OCI-LY7 (cell line): Measurements from ENCODE around the gene CASP9. TPM values are rescaled to one million over a fixed set of nuclear protein-coding genes. Genes with fewer than 3 reads are reported as not detected.

Experiments used
- BruUV-seq: library from RNA; stranded (reverse); fragments of 400-500 nt; replicated peaks from 2 replicates; lab custom pipeline; 2021; lab: Mats Ljungman, UMichigan
- CTCF ChIA-PET: fragments of 300-600 bp; sonication (Branson Sonifier 250); formaldehyde crosslinking; loops from one replicate; lab custom pipeline; 2022; ENCODE audit warnings: antibody characterized with exemption; ENCODE audit not compliant: unreplicated experiment; lab: Charles Lee
- POLR2A ChIA-PET: fragments of 300-600 bp; sonication (Branson Sonifier 250); formaldehyde crosslinking; loops from one replicate; lab custom pipeline; 2022; ENCODE audit warnings: antibody characterized with exemption; lab: Charles Lee
- DNase-seq: peaks from one replicate; pipeline ENCODE4 v3.0.0-alpha.2; 2015; ENCODE audit warnings: low spot score
- H2AFZ ChIP-seq: fragments of 200-600 bp; sonication (generic), shearing (Covaris generic); 2 replicates; pipeline ENCODE4 v1.6.1; 2014; ENCODE audit warnings: mild to moderate bottlenecking, antibody characterized with exemption, low read length, moderate library complexity
- H3K27ac ChIP-seq: fragments of 200-600 bp; sonication (generic); 2 replicates; pipeline ENCODE4 v1.5.1; 2014; ENCODE audit warnings: mixed run types, low read depth, mild to moderate bottlenecking, moderate library complexity, low read length, inconsistent platforms; ENCODE audit not compliant: poor library complexity, severe bottlenecking
- H3K36me3 ChIP-seq: fragments of 200-600 bp; sonication (generic); 2 replicates; pipeline ENCODE4 v1.6.1; 2014; ENCODE audit warnings: mild to moderate bottlenecking, antibody characterized with exemption, low read length, moderate library complexity, mixed read lengths; ENCODE audit not compliant: insufficient read depth
- H3K4me1 ChIP-seq: fragments of 200-600 bp; sonication (generic); 2 replicates; pipeline ENCODE4 v1.5.1; 2014; ENCODE audit warnings: mild to moderate bottlenecking, low read length; ENCODE audit not compliant: insufficient read depth, poor library complexity, severe bottlenecking
- H3K4me2 ChIP-seq: fragments of 200-600 bp; sonication (generic); 2 replicates; pipeline ENCODE4 v1.6.1; 2014; ENCODE audit warnings: mild to moderate bottlenecking, low read length
- H3K4me3 ChIP-seq: fragments of 200-600 bp; sonication (generic); 2 replicates; pipeline ENCODE4 v1.5.1; 2014; ENCODE audit warnings: mild to moderate bottlenecking, low read depth, low read length; ENCODE audit not compliant: poor library complexity, severe bottlenecking
- H3K79me2 ChIP-seq: fragments of 200-600 bp; sonication (generic); 2 replicates; pipeline ENCODE4 v1.6.1; 2016; ENCODE audit warnings: low read depth, mild to moderate bottlenecking, low read length, moderate library complexity, mixed read lengths; ENCODE audit not compliant: insufficient read depth
- H3K9me2 ChIP-seq: fragments of 200-600 bp; sonication (generic); 2 replicates; pipeline ENCODE4 v1.6.1; 2016; ENCODE audit warnings: mild to moderate bottlenecking, low read length, mixed read lengths; ENCODE audit not compliant: insufficient read depth
- H3K9me3 ChIP-seq: fragments of 200-600 bp; sonication (generic); 2 replicates; pipeline ENCODE4 v1.6.1; 2014; ENCODE audit warnings: mild to moderate bottlenecking, mixed run types, low read length, mixed read lengths
- H4K20me1 ChIP-seq: fragments of 200-600 bp; sonication (generic); 2 replicates; pipeline ENCODE4 v1.6.1; 2014; ENCODE audit warnings: mild to moderate bottlenecking, antibody characterized with exemption, low read length, moderate library complexity, mixed read lengths; ENCODE audit not compliant: insufficient read depth
- EZH2phosphoT487 ChIP-seq: fragments of 200-600 bp; sonication (generic); IDR thresholded peaks from 2 replicates; pipeline ENCODE4 v1.6.1; 2018; ENCODE audit warnings: low read depth, borderline replicate concordance, mild to moderate bottlenecking, mixed run types, antibody characterized with exemption, low read length, moderate library complexity, mixed read lengths
- intact Hi-C: fragments of 100-400 bp; cut with micrococcal nuclease; formaldehyde crosslinking; loops from one replicate; pipeline ENCODE4 v1.10.0; 2022; ENCODE audit not compliant: unreplicated experiment
- total RNA-seq, 2 experiments: library from RNA; depleted of rRNA in 1 of 2; stranded (reverse); fragments of >200 nt in 1 of 2; shearing (Covaris generic) in 1 of 2; gene quantifications; 2 replicates each; pipeline ENCODE4 v1.2.3, GENCODE V29; 2014 to 2022
- TF ChIP-seq, protein P1 (sequence below): fragments of 200-600 bp; sonication (generic); conservative IDR thresholded peaks from 2 replicates; pipeline ENCODE4 v1.5.1; 2014; ENCODE audit warnings: mild to moderate bottlenecking, antibody characterized with exemption, low read length, moderate library complexity, mixed read lengths

Gene CASP9
- total RNA-seq, 2 experiments from 2014 or later: 14.5 to 17.6 TPM

DNA sequence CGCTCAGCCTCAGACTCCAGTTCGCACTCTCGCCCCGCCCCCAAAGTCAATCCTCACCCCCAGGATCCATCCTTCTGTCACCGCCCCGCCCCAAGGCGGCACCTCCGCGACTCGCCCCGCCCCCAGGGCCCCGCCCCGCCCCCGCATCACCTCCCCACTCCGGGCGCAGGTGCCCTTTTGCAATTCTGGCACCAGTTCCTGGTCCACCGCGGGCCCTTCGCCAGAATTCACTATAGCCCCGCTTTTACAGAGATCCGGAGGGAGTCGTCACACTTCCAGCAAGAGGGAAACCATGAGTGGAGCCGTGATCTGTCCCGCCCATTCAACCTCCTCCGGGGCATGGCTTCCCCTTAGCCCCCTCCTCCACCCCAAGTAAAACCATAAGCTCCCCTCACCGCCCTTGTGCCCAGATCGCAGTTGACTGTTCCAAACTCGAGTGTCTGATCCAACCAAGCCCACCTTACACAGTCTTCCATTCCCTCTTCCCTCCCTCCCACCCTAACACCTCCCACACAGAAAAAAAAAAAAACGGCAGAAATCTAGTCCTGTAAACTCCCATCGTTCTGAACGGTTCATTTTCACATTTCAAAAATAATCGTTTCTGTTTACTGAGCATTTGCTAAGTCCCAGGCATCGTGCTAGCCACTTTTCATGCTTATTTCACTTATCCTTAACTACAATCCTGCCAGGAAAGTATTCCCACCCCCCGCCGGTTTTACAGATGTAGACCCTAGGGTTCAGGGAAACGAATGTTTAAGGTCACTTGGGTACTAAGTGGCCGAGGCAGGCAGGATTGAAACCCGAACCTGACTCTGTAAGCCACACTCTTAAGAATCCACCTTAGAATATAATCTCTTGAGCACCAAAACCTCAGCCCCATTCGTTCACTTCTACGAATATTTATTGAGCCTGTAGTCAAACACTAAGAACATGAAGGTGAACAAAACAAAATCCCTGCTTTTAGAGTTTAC lies 1.3 kb upstream of the CASP9 start:
- peak overlapping the region; percentile 83 for H3K4me3 ChIP-seq
- intact Hi-C loops: loop anchor here (1.0 to 2.0 kb wide), 4 partner anchors 53 to 215 kb away; partner anchors contain the start of gene DDI2
- H3K9me2 ChIP-seq: no peaks in the 10 kb centered on the region
- ChIA-PET POLR2A (interaction anchor here (0.6 to 0.7 kb wide), 2 partner anchors 16 to 160 kb away, joined by 3 read pairs; no protein-coding TSS in a partner anchor), CTCF (no interaction called here)
- H3K4me2 ChIP-seq: peak overlapping the region; percentile 99
- peak overlapping the region; percentile 55; the same call in 1 of the 2 replicates for H2AFZ ChIP-seq
- no TSS peak for BruUV-seq
- no peaks in the 10 kb centered on the region for H4K20me1 ChIP-seq
- H3K36me3 ChIP-seq: no peaks in the 10 kb centered on the region
- peak; percentile 24 for DNase-seq
- no peaks in the 10 kb centered on the region for H3K9me3 ChIP-seq
- peaks cover 21% of the 10 kb centered on the region; the same call in 1 of the 2 replicates for H3K79me2 ChIP-seq
- H3K27ac ChIP-seq: peak overlapping the region; percentile 62
- no peak for TF ChIP-seq EZH2phosphoT487
- TF ChIP-seq, protein P1, sequence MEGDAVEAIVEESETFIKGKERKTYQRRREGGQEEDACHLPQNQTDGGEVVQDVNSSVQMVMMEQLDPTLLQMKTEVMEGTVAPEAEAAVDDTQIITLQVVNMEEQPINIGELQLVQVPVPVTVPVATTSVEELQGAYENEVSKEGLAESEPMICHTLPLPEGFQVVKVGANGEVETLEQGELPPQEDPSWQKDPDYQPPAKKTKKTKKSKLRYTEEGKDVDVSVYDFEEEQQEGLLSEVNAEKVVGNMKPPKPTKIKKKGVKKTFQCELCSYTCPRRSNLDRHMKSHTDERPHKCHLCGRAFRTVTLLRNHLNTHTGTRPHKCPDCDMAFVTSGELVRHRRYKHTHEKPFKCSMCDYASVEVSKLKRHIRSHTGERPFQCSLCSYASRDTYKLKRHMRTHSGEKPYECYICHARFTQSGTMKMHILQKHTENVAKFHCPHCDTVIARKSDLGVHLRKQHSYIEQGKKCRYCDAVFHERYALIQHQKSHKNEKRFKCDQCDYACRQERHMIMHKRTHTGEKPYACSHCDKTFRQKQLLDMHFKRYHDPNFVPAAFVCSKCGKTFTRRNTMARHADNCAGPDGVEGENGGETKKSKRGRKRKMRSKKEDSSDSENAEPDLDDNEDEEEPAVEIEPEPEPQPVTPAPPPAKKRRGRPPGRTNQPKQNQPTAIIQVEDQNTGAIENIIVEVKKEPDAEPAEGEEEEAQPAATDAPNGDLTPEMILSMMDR: no peak
- peaks cover 22% of the 10 kb centered on the region for H3K4me1 ChIP-seq

DNA sequence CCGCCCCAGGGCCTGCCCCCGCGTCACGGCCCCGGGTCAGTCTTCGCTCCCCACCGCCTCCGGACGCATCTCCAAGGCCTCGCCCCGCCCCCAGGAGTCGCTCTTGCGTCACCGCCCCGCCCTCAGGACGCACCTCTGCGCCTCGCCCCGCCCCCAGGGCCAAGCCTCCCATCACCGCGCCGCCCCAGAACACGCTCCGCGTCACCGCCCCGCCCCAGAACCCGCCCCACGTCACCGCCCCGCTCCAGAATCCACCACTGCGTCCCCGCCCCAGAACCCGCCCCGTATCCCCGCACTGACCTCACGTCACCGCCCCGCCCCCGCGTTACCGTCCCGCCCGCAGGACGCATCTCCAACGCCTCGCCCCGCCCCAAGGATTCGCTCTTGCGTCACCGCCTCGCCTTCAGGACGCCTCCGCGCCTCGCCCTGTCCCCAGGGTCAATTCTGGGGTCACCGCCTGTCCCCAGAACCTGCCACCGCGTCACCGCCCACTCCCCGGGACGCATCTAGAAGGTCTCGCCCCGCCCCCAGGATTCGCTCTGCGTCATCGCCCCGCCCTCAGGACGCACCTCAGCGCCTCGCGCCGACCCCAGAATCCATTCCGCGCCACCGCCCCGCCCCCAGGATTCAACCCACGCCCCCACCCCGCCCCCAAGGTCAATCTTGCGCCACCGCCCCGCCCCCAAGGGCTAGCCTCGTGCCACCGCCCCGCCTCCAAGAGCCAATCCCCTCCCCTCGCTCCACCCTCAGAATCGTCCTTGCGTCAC lies 451 bp upstream of the CASP9 start:
- H4K20me1 ChIP-seq: no peaks in the 10 kb centered on the region
- no TSS peak for BruUV-seq
- no peaks in the 10 kb centered on the region for H3K36me3 ChIP-seq
- ChIA-PET CTCF (no interaction called here), POLR2A (no interaction called here)
- H3K4me3 ChIP-seq: peak overlapping the region; percentile 71
- peaks cover 22% of the 10 kb centered on the region for H3K4me1 ChIP-seq
- H3K4me2 ChIP-seq: peak overlapping the region; percentile 87; the same call in 1 of the 2 replicates
- no peaks in the 10 kb centered on the region for H3K9me3 ChIP-seq
- H3K79me2 ChIP-seq: peaks cover 21% of the 10 kb centered on the region; the same call in 1 of the 2 replicates
- no peaks in the 10 kb centered on the region for H3K9me2 ChIP-seq
- no peak overlapping the region for H2AFZ ChIP-seq
- H3K27ac ChIP-seq: peak overlapping the region; percentile 48
- intact Hi-C loops: no loop called here
- DNase-seq: peak; percentile 99
- TF ChIP-seq, protein P1: no peak
- TF ChIP-seq EZH2phosphoT487: no peak
